B cell (primary cell): ENCODE measurements around the gene ZNRF4. TPM values are rescaled to one million over a fixed set of nuclear protein-coding genes. Genes with fewer than 3 reads are reported as not detected.
"Not testable (repeated sequence)": the region's sequence is repeated elsewhere in the genome, so short reads cannot be mapped to it uniquely, and the experiment has no call there.

Source experiments
- ATAC-seq: fragments of 200-7000 bp; cut with Tn5 transposase; one replicate; pipeline ENCODE4 v1.10.0; 2021; ENCODE audit warnings: low read depth, mild to moderate bottlenecking, moderate number of reproducible peaks, moderate library complexity
- CTCF ChIA-PET: fragments of 350-600 bp; sonication (Branson Sonifier 250); formaldehyde crosslinking; loops from one replicate; lab custom pipeline; 2021; ENCODE audit warnings: antibody characterized with exemption, inconsistent platforms; lab: Charles Lee
- POLR2A ChIA-PET: fragments of 350-600 bp; sonication (Branson Sonifier 250); formaldehyde crosslinking; loops from one replicate; lab custom pipeline; 2021; ENCODE audit warnings: antibody characterized with exemption; lab: Charles Lee
- DNase-seq: peaks from one replicate; pipeline ENCODE4 v3.0.0; 2013
- H2AFZ ChIP-seq: 2 replicates; pipeline ENCODE4 v1.6.1; 2012; ENCODE audit warnings: mild to moderate bottlenecking, low read depth, low read length; ENCODE audit not compliant: insufficient read depth, poor library complexity, severe bottlenecking
- H3K27ac ChIP-seq, 2 donors: 1 replicate in 1 of 2; 2 replicates in 1 of 2; pipeline ENCODE4 v1.5.1; 2012 to 2013; ENCODE audit warnings: low read length in 2 of 2, mild to moderate bottlenecking in 2 of 2, moderate library complexity in 1 of 2
- H3K27me3 ChIP-seq, 4 experiments: fragments of 200-600 bp in 1 of 4; sonication (generic) in 1 of 4; replicated peaks in 1 of 4; 1 replicate in 2 of 4; 2 replicates in 2 of 4; pipeline versions ENCODE4 v1.6.1 to v1.7.0; 2013 to 2016; ENCODE audit warnings: low read length in 3 of 4, mild to moderate bottlenecking in 2 of 4, mixed read lengths in 1 of 4, moderate library complexity in 1 of 4; ENCODE audit not compliant: insufficient read depth in 4 of 4, control insufficient read depth in 3 of 4; ENCODE audit errors: control extremely low read depth in 1 of 4
- H3K36me3 ChIP-seq, 2 experiments: replicated peaks in 1 of 2; 1 replicate in 1 of 2; 2 replicates in 1 of 2; pipeline versions ENCODE4 v1.6.1 to v1.7.1; 2013; ENCODE audit warnings: low read length in 1 of 2; ENCODE audit not compliant: insufficient read depth in 2 of 2, control insufficient read depth in 1 of 2; ENCODE audit errors: control extremely low read depth in 1 of 2, extremely low read depth in 1 of 2
- H3K4me1 ChIP-seq, 2 donors: fragments of 200-600 bp in 1 of 2; sonication (generic) in 1 of 2; 1 replicate in 1 of 2; 2 replicates in 1 of 2; pipeline versions ENCODE4 v1.5.1 to v1.6.1; 2013 to 2017; ENCODE audit warnings: low read length in 2 of 2; ENCODE audit not compliant: control insufficient read depth in 2 of 2, insufficient read depth in 2 of 2
- H3K4me2 ChIP-seq: replicated peaks from 2 replicates; pipeline ENCODE3; 2012; ENCODE audit warnings: mild to moderate bottlenecking, low read depth, low read length; ENCODE audit not compliant: poor library complexity, severe bottlenecking
- H3K4me3 ChIP-seq, 5 experiments: fragments of 200-600 bp in 1 of 5; sonication (generic) in 1 of 5; 1 replicate in 3 of 5; 2 replicates in 2 of 5; pipeline versions ENCODE4 v1.5.1 to v1.7.0; 2011 to 2016; ENCODE audit warnings: low read length in 4 of 5, mild to moderate bottlenecking in 4 of 5, low read depth in 2 of 5, control low read depth in 1 of 5, moderate library complexity in 1 of 5; ENCODE audit not compliant: insufficient read depth in 1 of 5; ENCODE audit errors: control extremely low read depth in 1 of 5, extremely low read depth in 1 of 5
- H3K79me2 ChIP-seq: fragments of 200-600 bp; sonication (generic); one replicate; pipeline ENCODE4 v1.6.0; 2016; ENCODE audit warnings: low read length; ENCODE audit not compliant: control insufficient read depth, insufficient read depth
- H3K9ac ChIP-seq: fragments of 200-600 bp; sonication (generic); 2 replicates; pipeline ENCODE4 v1.6.1; 2017; ENCODE audit warnings: mild to moderate bottlenecking, low read length, moderate library complexity
- H3K9me3 ChIP-seq, 3 donors: one replicate each; pipeline versions ENCODE4 v1.6.1 to v1.7.1; 2013; ENCODE audit warnings: low read length in 2 of 3; ENCODE audit not compliant: control insufficient read depth in 2 of 3, insufficient read depth in 1 of 3; ENCODE audit errors: control extremely low read depth in 1 of 3
- H4K20me1 ChIP-seq: 2 replicates; pipeline ENCODE4 v1.6.0; 2012; ENCODE audit warnings: mild to moderate bottlenecking, low read length; ENCODE audit not compliant: insufficient read depth, control insufficient read depth, poor library complexity, severe bottlenecking
- H3K27ac Mint-ChIP-seq: one replicate; pipeline ENCODE4 v1.8.0; 2021; ENCODE audit warnings: mixed read lengths
- H3K27me3 Mint-ChIP-seq: one replicate; pipeline ENCODE4 v1.8.0; 2021; ENCODE audit warnings: mixed read lengths
- H3K4me1 Mint-ChIP-seq: one replicate; pipeline ENCODE4 v1.8.0; 2021; ENCODE audit warnings: mixed read lengths
- H3K4me3 Mint-ChIP-seq: one replicate; pipeline ENCODE4 v1.8.0; 2021; ENCODE audit warnings: mixed read lengths
- H3K9me3 Mint-ChIP-seq: one replicate; pipeline ENCODE4 v1.8.0; 2022; ENCODE audit warnings: mixed read lengths; ENCODE audit not compliant: insufficient read depth
- EZH2 ChIP-seq: IDR thresholded peaks from 2 replicates; pipeline ENCODE4 v1.6.1; 2012; ENCODE audit warnings: borderline replicate concordance, low read depth, mild to moderate bottlenecking, moderate library complexity, low read length; ENCODE audit not compliant: insufficient read depth, poor library complexity, severe bottlenecking
- WGBS: methylation state at CpG from one replicate; pipeline ENCODE4 v1.1.5; 2013; ENCODE audit warnings: missing lambda C conversion rate; ENCODE audit not compliant: insufficient coverage; 5-methylcytosine and 5-hydroxymethylcytosine counted together
- intact Hi-C: fragments of 100-400 bp; cut with micrococcal nuclease; formaldehyde crosslinking; loops from one replicate; pipeline ENCODE4 v1.10.0; 2022
- polyA minus RNA-seq: library from RNA; depleted of rRNA, polyadenylated mRNA; stranded (reverse); fragments of >200 nt; gene quantifications from 2 replicates; pipeline ENCODE4 v1.2.3, GENCODE V29; 2012
- polyA plus RNA-seq: library from polyadenylated mRNA; depleted of rRNA; stranded (reverse); fragments of >200 nt; gene quantifications from 2 replicates; pipeline ENCODE4 v1.2.3, GENCODE V29; 2012
- total RNA-seq, 2 donors: library from RNA; stranded (reverse); fragments of 120-200 nt in 1 of 2; gene quantifications; 1 replicate in 1 of 2; 2 replicates in 1 of 2; pipeline versions ENCODE4 v1.2.3 to v1.2.4, GENCODE V29; 2013 to 2022
- TF ChIP-seq, protein P1 (sequence below): fragments of 200-600 bp; IDR thresholded peaks from one replicate; pipeline ENCODE4 v1.8.0; 2022; ENCODE audit warnings: antibody characterized with exemption, mild to moderate bottlenecking

The ZNRF4 gene, protein sequence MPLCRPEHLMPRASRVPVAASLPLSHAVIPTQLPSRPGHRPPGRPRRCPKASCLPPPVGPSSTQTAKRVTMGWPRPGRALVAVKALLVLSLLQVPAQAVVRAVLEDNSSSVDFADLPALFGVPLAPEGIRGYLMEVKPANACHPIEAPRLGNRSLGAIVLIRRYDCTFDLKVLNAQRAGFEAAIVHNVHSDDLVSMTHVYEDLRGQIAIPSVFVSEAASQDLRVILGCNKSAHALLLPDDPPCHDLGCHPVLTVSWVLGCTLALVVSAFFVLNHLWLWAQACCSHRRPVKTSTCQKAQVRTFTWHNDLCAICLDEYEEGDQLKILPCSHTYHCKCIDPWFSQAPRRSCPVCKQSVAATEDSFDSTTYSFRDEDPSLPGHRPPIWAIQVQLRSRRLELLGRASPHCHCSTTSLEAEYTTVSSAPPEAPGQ
- total RNA-seq = not detected in 2 replicates
- not detected for total RNA-seq (2013)
- not detected in 2 replicates for polyA plus RNA-seq
- not detected in 2 replicates for polyA minus RNA-seq

DNA sequence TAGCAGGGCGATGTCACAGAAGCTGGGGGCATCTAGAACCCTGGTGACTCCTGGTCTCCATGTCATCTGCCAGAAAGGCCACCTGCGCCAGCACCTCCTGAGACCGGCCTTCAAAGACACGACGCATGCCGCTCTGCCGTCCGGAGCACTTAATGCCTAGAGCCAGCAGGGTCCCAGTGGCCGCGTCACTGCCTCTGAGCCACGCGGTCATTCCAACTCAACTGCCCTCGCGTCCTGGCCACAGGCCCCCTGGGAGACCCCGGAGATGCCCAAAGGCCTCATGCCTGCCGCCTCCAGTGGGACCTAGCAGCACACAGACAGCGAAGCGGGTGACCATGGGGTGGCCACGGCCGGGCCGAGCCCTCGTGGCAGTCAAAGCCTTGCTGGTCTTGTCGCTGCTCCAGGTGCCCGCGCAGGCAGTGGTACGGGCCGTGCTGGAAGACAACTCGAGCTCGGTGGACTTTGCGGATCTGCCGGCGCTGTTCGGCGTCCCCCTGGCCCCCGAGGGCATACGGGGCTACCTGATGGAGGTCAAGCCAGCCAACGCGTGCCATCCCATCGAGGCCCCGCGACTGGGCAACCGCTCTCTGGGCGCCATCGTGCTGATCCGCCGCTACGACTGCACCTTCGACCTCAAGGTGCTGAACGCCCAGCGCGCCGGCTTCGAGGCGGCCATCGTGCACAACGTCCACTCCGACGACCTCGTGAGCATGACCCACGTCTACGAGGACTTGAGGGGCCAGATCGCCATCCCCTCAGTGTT lies at the start of gene ZNRF4:
Gene ZNRF4 (plus strand): TSS at position 51 of the 763 bp plus-strand sequence. CDS start 75 bp downstream, at position 126.
- POLR2A ChIA-PET = no interaction called here

GRCh38 chr19:5406198-5406597 lies 49.0 kb upstream of the ZNRF4 start:
- WGBS = no CpG with 5 or more reads among the region's 6 CpGs
- CTCF ChIA-PET = interaction anchor here (0.5 kb wide), 1 partner anchor 343 kb away, joined by 5 read pairs; no protein-coding TSS in a partner anchor
- H3K4me3 Mint-ChIP-seq, DNase-seq, H3K4me1 ChIP-seq, ATAC-seq, H3K36me3 ChIP-seq, H3K9me3 Mint-ChIP-seq, H3K79me2 ChIP-seq, H3K4me1 Mint-ChIP-seq, intact Hi-C loops, H3K27me3 ChIP-seq, H3K27ac ChIP-seq, H3K4me2 ChIP-seq, H3K9ac ChIP-seq, H2AFZ ChIP-seq, H3K27ac Mint-ChIP-seq, POLR2A ChIA-PET, H3K4me3 ChIP-seq, H4K20me1 ChIP-seq: not testable (repeated sequence)
- H3K27me3 Mint-ChIP-seq = peaks cover 18% of the 10 kb centered on the region
- peaks cover 0 to 23% (median 0%) of the 10 kb centered on the region in 3 donors for H3K9me3 ChIP-seq

More for the DNA sequence above, at the start of gene ZNRF4:
- Histone ChIP-seq H3K9ac (no peak within 1 kb of the TSS), H3K27ac (no peak within 1 kb of the TSS), H3K27me3 (peaks cover 0 to 3% (median 0%) of the 10 kb centered on the region in 4 experiments), H4K20me1 (no peaks in the 10 kb centered on the region), H3K36me3 (no peaks in the 10 kb centered on the region), H3K79me2 (no peaks in the 10 kb centered on the region), H3K9me3 (peaks cover 0 to 42% (median 0%) of the 10 kb centered on the region in 3 donors), H2AFZ (no peak within 1 kb of the TSS), H3K4me1 (no peaks in the 10 kb centered on the region), H3K4me3 (no peak within 1 kb of the TSS), H3K4me2 (no peak within 1 kb of the TSS)
- Mint-ChIP-seq H3K27me3 (no peaks in the 10 kb centered on the region), H3K9me3 (no peaks in the 10 kb centered on the region), H3K27ac (no peak within 1 kb of the TSS), H3K4me1 (no peaks in the 10 kb centered on the region), H3K4me3 (no peak within 1 kb of the TSS)
- CTCF ChIA-PET = no interaction called here
- 95% methylated on average over 60 of the region's 62 CpGs for WGBS
- ATAC-seq = no peak
- DNase-seq = no peak
- TF ChIP-seq, protein P1, sequence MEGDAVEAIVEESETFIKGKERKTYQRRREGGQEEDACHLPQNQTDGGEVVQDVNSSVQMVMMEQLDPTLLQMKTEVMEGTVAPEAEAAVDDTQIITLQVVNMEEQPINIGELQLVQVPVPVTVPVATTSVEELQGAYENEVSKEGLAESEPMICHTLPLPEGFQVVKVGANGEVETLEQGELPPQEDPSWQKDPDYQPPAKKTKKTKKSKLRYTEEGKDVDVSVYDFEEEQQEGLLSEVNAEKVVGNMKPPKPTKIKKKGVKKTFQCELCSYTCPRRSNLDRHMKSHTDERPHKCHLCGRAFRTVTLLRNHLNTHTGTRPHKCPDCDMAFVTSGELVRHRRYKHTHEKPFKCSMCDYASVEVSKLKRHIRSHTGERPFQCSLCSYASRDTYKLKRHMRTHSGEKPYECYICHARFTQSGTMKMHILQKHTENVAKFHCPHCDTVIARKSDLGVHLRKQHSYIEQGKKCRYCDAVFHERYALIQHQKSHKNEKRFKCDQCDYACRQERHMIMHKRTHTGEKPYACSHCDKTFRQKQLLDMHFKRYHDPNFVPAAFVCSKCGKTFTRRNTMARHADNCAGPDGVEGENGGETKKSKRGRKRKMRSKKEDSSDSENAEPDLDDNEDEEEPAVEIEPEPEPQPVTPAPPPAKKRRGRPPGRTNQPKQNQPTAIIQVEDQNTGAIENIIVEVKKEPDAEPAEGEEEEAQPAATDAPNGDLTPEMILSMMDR = no peak
- TF ChIP-seq EZH2 = no peak
- intact Hi-C loops = no loop called here
